Measurements from ENCODE around the gene TLE7.

DNA sequence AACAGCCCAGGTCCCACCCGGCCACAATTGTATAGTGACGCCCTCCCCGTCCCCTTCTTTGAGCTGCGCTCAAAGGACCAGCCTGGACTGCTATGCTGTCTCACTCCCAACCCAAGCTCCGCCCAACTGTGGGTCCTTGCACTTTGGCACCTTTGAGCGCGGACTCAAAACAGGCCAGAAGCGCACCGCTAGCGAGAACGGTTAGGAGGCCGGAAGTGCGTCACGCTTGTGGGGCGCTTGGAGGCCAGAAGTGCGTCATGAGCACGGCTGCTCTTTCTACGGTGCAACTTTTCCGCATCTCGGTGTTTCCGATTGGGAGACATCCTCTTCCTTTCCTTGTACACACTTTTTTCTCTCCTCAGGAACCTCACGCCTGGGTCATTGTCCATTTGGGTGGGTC is 47.3 kb upstream of the TLE7 start, which contains the start of gene ZNF19:
- TF ChIP-seq, protein P1, sequence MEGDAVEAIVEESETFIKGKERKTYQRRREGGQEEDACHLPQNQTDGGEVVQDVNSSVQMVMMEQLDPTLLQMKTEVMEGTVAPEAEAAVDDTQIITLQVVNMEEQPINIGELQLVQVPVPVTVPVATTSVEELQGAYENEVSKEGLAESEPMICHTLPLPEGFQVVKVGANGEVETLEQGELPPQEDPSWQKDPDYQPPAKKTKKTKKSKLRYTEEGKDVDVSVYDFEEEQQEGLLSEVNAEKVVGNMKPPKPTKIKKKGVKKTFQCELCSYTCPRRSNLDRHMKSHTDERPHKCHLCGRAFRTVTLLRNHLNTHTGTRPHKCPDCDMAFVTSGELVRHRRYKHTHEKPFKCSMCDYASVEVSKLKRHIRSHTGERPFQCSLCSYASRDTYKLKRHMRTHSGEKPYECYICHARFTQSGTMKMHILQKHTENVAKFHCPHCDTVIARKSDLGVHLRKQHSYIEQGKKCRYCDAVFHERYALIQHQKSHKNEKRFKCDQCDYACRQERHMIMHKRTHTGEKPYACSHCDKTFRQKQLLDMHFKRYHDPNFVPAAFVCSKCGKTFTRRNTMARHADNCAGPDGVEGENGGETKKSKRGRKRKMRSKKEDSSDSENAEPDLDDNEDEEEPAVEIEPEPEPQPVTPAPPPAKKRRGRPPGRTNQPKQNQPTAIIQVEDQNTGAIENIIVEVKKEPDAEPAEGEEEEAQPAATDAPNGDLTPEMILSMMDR (conservative IDR thresholded peaks at IDR 0.05): no peak
- TF ChIP-seq EZH2 (IDR thresholded peaks at IDR 0.05; ENCODE audit: low read depth): no peak
